Measurements from ENCODE around the gene FAM187B. TPM values are rescaled to one million over a fixed set of nuclear protein-coding genes. Genes with fewer than 3 reads are reported as not detected.

The FAM187B gene
- total and polyA plus RNA-seq, 2 experiments from 2014 or later: 0.23 TPM; not detected in 1

GRCh38 chr19:35184267-35184666, 44.3 kb downstream of the FAM187B start:
- no peak for ATAC-seq
- H2AFZ ChIP-seq: no peak overlapping the region
- no peak overlapping the region for H3K4me3 ChIP-seq
- H3K27me3 ChIP-seq (ENCODE audit: insufficient read depth): no peaks in the 10 kb centered on the region
- no peak for DNase-seq (ENCODE audit: low spot score)
- no peaks in the 10 kb centered on the region for H3K79me2 ChIP-seq (replicated peaks; ENCODE audit: insufficient read depth)
- no peaks in the 10 kb centered on the region for H3K36me3 ChIP-seq (ENCODE audit: insufficient read depth)
- Mint-ChIP-seq H3K27me3 (ENCODE audit: insufficient read depth, low read depth, poor library complexity) (peaks cover 2% of the 10 kb centered on the region), H3K36me3 (ENCODE audit: low read depth) (no peaks in the 10 kb centered on the region), H3K4me1 (no peaks in the 10 kb centered on the region), H3K9me3 (peaks cover 3% of the 10 kb centered on the region; the same call in 2 of the 3 replicates), H3K27ac (no peak overlapping the region), H3K4me3 (no peak overlapping the region)
- H4K20me1 ChIP-seq (replicated peaks; ENCODE audit: insufficient read depth): no peaks in the 10 kb centered on the region
- no peaks in the 10 kb centered on the region for H3K4me1 ChIP-seq (ENCODE audit: insufficient read depth)
- TF ChIP-seq EZH2phosphoT487 (IDR thresholded peaks at IDR 0.05; ENCODE audit: unreplicated experiment) (no peak), CTCF (conservative IDR thresholded peaks at IDR 0.05; ENCODE audit: low read depth in 2 of 2) (no peak), JUNB (IDR thresholded peaks at IDR 0.05; ENCODE audit: unreplicated experiment) (no peak), NANOG (IDR thresholded peaks at IDR 0.05; ENCODE audit: borderline replicate concordance) (no peak), STAT1 (IDR thresholded peaks at IDR 0.05; ENCODE audit: unreplicated experiment) (no peak), CREB1 (CRISPR knock-in tag; IDR thresholded peaks at IDR 0.05; ENCODE audit: low read depth) (no peak)
- H3K9me2 ChIP-seq (ENCODE audit: insufficient read depth): 0 out of 2 replicates have a peak, but pooled peaks cover 4% of the 10 kb centered on the region
- H3F3A ChIP-seq (replicated peaks; ENCODE audit: low read depth): no peaks in the 10 kb centered on the region
- H3K27ac ChIP-seq (ENCODE audit: low read depth): no peak overlapping the region
- H3K4me2 ChIP-seq: no peak overlapping the region

- Mint-ChIP-seq H3K9me3 (peaks cover 8% of the 10 kb centered on the region), H3K4me3 (no peak overlapping the region), H3K4me1 (no peaks in the 10 kb centered on the region), H3K27ac (no peak overlapping the region), H3K36me3 (ENCODE audit: low read depth) (no peaks in the 10 kb centered on the region; the same call in 2 of the 3 replicates), H3K27me3 (ENCODE audit: insufficient read depth, low read depth, poor library complexity) (peaks cover 2% of the 10 kb centered on the region)
- Histone ChIP-seq H3K4me1 (ENCODE audit: insufficient read depth) (no peaks in the 10 kb centered on the region), H3K4me2 (no peak overlapping the region), H3K27me3 (ENCODE audit: insufficient read depth) (no peaks in the 10 kb centered on the region), H4K20me1 (replicated peaks; ENCODE audit: insufficient read depth) (no peaks in the 10 kb centered on the region), H3K79me2 (replicated peaks; ENCODE audit: insufficient read depth) (no peaks in the 10 kb centered on the region), H3K36me3 (ENCODE audit: insufficient read depth) (no peaks in the 10 kb centered on the region), H2AFZ (no peak overlapping the region), H3K4me3 (no peak overlapping the region), H3K9me2 (ENCODE audit: insufficient read depth) (0 out of 2 replicates have a peak, but pooled peaks cover 4% of the 10 kb centered on the region), H3K27ac (ENCODE audit: low read depth) (no peak overlapping the region), H3F3A (replicated peaks; ENCODE audit: low read depth) (no peaks in the 10 kb centered on the region)
- DNase-seq (ENCODE audit: low spot score) (no peak), ATAC-seq (no peak)
- TF ChIP-seq ZNF331 (CRISPR knock-in tag; IDR thresholded peaks at IDR 0.05; ENCODE audit: low read depth) (no peak), EZH2phosphoT487 (IDR thresholded peaks at IDR 0.05; ENCODE audit: unreplicated experiment) (no peak), NANOG (IDR thresholded peaks at IDR 0.05; ENCODE audit: borderline replicate concordance) (no peak), ETS1 (IDR thresholded peaks at IDR 0.05) (no peak), CREB1 (CRISPR knock-in tag; IDR thresholded peaks at IDR 0.05; ENCODE audit: low read depth) (no peak), ZNF462 (CRISPR knock-in tag; IDR thresholded peaks at IDR 0.05) (no peak), CTCF (conservative IDR thresholded peaks at IDR 0.05; ENCODE audit: low read depth in 2 of 2) (no peak), POLR2AphosphoS5 (IDR thresholded peaks at IDR 0.05; ENCODE audit: low read depth) (no peak)
Measured at GRCh38 chr19:35181387-35181786, 47.2 kb downstream of the FAM187B start.
